HCT116 (cell line): ENCODE data around the gene DMRTA2.

Source experiments
- EZH2 ChIP-seq: fragments of 200-600 bp; sonication (generic); IDR thresholded peaks from 2 replicates; pipeline ENCODE4 v1.6.1; 2017; ENCODE audit warnings: antibody characterized with exemption, mixed run types
- POLR2A ChIP-seq: IDR thresholded peaks from 2 replicates; pipeline ENCODE4 v1.7.0; 2011; ENCODE audit warnings: borderline replicate concordance; ENCODE audit not compliant: insufficient read depth, insufficient read length; ENCODE audit errors: extremely low read depth
- POLR2AphosphoS5 ChIP-seq: IDR thresholded peaks from 2 replicates; pipeline ENCODE4 v1.6.1; 2011; ENCODE audit warnings: mild to moderate bottlenecking, low read depth, low read length, moderate library complexity
- ZNF274 ChIP-seq: fragments of 200-500 bp; sonication (Bioruptor generic); IDR thresholded peaks from 2 replicates; pipeline ENCODE4 v1.6.1; 2014; ENCODE audit warnings: mild to moderate bottlenecking, low read depth, low read length, inconsistent platforms
- TF ChIP-seq, protein P1 (sequence below), 3 experiments: fragments of 200-600 bp in 1 of 3; sonication (generic) in 1 of 3; IDR thresholded peaks in 2 of 3; conservative IDR thresholded peaks in 1 of 3; 2 replicates each; pipeline ENCODE4 v1.5.1; 2012 to 2017; ENCODE audit warnings: low read depth in 2 of 3, low read length in 2 of 3, antibody characterized with exemption in 1 of 3, borderline replicate concordance in 1 of 3, control low read depth in 1 of 3, mild to moderate bottlenecking in 1 of 3, mixed read lengths in 1 of 3, mixed run types in 1 of 3, moderate library complexity in 1 of 3; ENCODE audit not compliant: insufficient read depth in 1 of 3
- TF ChIP-seq, protein P2 (sequence below): IDR thresholded peaks from 2 replicates; pipeline ENCODE4 v1.6.1; 2012

DNA sequence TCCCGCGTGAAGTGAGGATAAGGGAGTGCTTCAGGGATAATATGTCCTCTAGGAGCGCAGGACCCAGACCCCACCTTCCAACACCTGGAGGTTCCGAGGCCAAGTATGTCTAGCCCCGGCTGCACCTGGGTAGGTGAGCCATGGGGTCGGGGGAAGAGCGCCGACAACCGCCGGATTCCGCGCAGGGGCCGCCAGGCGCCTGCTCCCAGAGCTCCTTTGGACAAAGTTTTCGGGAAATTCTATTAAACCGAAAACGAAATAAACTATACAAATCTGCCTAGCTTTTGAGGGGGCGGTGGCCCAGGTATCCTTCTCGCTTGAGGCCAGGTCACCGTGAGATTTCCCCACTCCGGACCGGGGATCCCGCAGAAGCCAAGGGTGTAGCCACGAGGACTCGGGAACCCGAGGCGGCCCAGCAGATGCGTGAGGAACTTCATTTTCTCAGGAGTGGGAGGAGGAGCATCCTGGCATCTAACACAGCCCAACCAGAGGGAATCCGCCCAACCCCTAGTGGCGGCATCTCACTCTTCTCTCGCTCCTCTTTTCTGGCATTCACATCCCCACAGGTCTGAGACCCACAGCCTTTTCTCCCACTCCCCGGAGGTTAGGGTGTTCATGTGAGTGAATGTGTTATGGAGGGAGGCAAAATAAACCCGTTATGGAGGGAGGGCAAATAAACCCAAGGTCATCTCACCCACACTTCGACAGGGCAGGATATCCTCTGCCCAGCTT is 2.3 kb upstream of the DMRTA2 start:
- TF ChIP-seq, protein P1, sequence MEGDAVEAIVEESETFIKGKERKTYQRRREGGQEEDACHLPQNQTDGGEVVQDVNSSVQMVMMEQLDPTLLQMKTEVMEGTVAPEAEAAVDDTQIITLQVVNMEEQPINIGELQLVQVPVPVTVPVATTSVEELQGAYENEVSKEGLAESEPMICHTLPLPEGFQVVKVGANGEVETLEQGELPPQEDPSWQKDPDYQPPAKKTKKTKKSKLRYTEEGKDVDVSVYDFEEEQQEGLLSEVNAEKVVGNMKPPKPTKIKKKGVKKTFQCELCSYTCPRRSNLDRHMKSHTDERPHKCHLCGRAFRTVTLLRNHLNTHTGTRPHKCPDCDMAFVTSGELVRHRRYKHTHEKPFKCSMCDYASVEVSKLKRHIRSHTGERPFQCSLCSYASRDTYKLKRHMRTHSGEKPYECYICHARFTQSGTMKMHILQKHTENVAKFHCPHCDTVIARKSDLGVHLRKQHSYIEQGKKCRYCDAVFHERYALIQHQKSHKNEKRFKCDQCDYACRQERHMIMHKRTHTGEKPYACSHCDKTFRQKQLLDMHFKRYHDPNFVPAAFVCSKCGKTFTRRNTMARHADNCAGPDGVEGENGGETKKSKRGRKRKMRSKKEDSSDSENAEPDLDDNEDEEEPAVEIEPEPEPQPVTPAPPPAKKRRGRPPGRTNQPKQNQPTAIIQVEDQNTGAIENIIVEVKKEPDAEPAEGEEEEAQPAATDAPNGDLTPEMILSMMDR (IDR thresholded peaks at IDR 0.05 in 2 of 3, conservative IDR thresholded peaks at IDR 0.05 in 1 of 3; ENCODE audit: borderline replicate concordance in 1 of 3, insufficient read depth in 1 of 3, low read depth in 2 of 3, low read length in 2 of 3), result 0 out of 6 replicates have a peak, but pooled peaks of 1 of the 3 experiments have one; percentile 16
- TF ChIP-seq POLR2AphosphoS5 (no peak), POLR2A (no peak), ZNF274 (no peak), EZH2 (no peak)
- TF ChIP-seq, protein P2, sequence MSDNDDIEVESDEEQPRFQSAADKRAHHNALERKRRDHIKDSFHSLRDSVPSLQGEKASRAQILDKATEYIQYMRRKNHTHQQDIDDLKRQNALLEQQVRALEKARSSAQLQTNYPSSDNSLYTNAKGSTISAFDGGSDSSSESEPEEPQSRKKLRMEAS, result no peak
